DMS114 treated with DMSO at 0.1 percent for 48 hours (cell line): ENCODE data around the gene NAT14.
"Not testable (repeated sequence)": the region's sequence is repeated elsewhere in the genome, so short reads cannot be mapped to it uniquely, and the experiment has no call there.

ENCODE experiments used
- DNase-seq: peaks from one replicate; lab custom pipeline; 2025; ENCODE audit not compliant: unreplicated experiment; lab: John Stamatoyannopoulos, UW

Gene NAT14

GRCh38 chr19:55486971-55487923 is 2.3 kb downstream of the NAT14 start:
- no peak for DNase-seq

GRCh38 chr19:55487924-55488687 is 3.1 kb downstream of the NAT14 start, which contains the start of gene SSC5D:
Gene SSC5D (plus strand): TSS chr19:55488436. CDS start chr19:55488590, 154 bp downstream.
- DNase-seq, result no peak

GRCh38 chr19:55488986-55489710 is 4.2 kb downstream of the NAT14 start:
- no peak for DNase-seq

GRCh38 chr19:55489711-55490477 is 4.9 kb downstream of the NAT14 start:
- DNase-seq, result no peak

GRCh38 chr19:55490478-55491432 is 5.8 kb downstream of the NAT14 start:
- DNase-seq, result no peak

GRCh38 chr19:55491546-55492360 is 6.8 kb downstream of the NAT14 start:
- no peak for DNase-seq

GRCh38 chr19:55492362-55492944 is 7.5 kb downstream of the NAT14 start:
- no peak for DNase-seq

- no peak for DNase-seq
Measured at GRCh38 chr19:55493052-55493644, 8.2 kb downstream of the NAT14 start.

GRCh38 chr19:55493645-55494171 is 8.7 kb downstream of the NAT14 start:
- no peak for DNase-seq

GRCh38 chr19:55494172-55494761 is 9.3 kb downstream of the NAT14 start:
- no peak for DNase-seq

GRCh38 chr19:55495646-55496349 is 10.8 kb downstream of the NAT14 start:
- DNase-seq, result no peak

GRCh38 chr19:55496820-55497219 is 11.8 kb downstream of the NAT14 start:
- DNase-seq, result not testable (repeated sequence)

GRCh38 chr19:55497763-55498162 is 12.8 kb downstream of the NAT14 start:
- DNase-seq, result no peak

- DNase-seq, result no peak
Measured at GRCh38 chr19:55498246-55498840, 13.4 kb downstream of the NAT14 start.

- DNase-seq, result no peak
Measured at GRCh38 chr19:55500368-55500952, 15.5 kb downstream of the NAT14 start.
